GM12878 (cell line): ENCODE measurements around the gene REM1. TPM values are rescaled to one million over a fixed set of nuclear protein-coding genes. Genes with fewer than 3 reads are reported as not detected.

ENCODE experiments used
- ATAC-seq: fragments of 200-7000 bp; cut with Tn5 transposase; 3 replicates; pipeline ENCODE4 v1.9.1; 2020; ENCODE audit warnings: mild to moderate bottlenecking, moderate library complexity
- BruUV-seq: library from RNA; stranded (reverse); fragments of 400-500 nt; replicated peaks from 2 replicates; lab custom pipeline; 2021; lab: Mats Ljungman, UMichigan
- CTCF ChIA-PET: fragments of 300-600 bp; sonication (Branson Sonifier 250); formaldehyde crosslinking; extraction: SDS; loops from one replicate; lab custom pipeline; 2021; ENCODE audit warnings: inconsistent platforms; lab: Yijun Ruan, JAX
- POLR2A ChIA-PET: fragments of 350-600 bp; formaldehyde crosslinking; extraction: SDS; loops from one replicate; lab custom pipeline; 2021; ENCODE audit warnings: inconsistent platforms; lab: Charles Lee
- RAD21 ChIA-PET: fragments of 300-600 bp; sonication (Branson Sonifier 250); formaldehyde crosslinking; loops from one replicate; lab custom pipeline; 2023; ENCODE audit warnings: antibody characterized with exemption; ENCODE audit not compliant: unreplicated experiment; lab: Charles Lee
- SMC1A ChIA-PET: fragments of 300-600 bp; sonication (Branson Sonifier 250); formaldehyde crosslinking; loops from one replicate; lab custom pipeline; 2023; ENCODE audit not compliant: unreplicated experiment, uncharacterized antibody; lab: Charles Lee
- DNase-seq: peaks from one replicate; pipeline ENCODE4 v3.0.0-alpha.2; 2011; ENCODE audit warnings: low read depth, low spot score
- FAIRE-seq: peaks from 3 replicates; lab custom pipeline; 2011; peaks lifted over from hg19 to GRCh38; lab: Jason Lieb, UNC
- H2AFZ ChIP-seq: 2 replicates; pipeline ENCODE4 v1.6.0; 2011; ENCODE audit warnings: low read depth, low read length, control low read depth; ENCODE audit not compliant: control insufficient read depth
- H3K27ac ChIP-seq: 2 replicates; pipeline ENCODE4 v1.5.1; 2011; ENCODE audit warnings: control low read depth; ENCODE audit not compliant: control insufficient read depth, insufficient read depth
- H3K27me3 ChIP-seq, 2 experiments: replicated peaks in 1 of 2; 2 replicates each; pipeline versions ENCODE4 v1.6.0 to v1.6.1; 2011; ENCODE audit warnings: low read length in 1 of 2; ENCODE audit not compliant: control insufficient read depth in 2 of 2, insufficient read depth in 2 of 2
- H3K36me3 ChIP-seq, 2 experiments: 2 replicates each; pipeline ENCODE4 v1.5.1; 2011; ENCODE audit warnings: low read length in 1 of 2; ENCODE audit not compliant: control insufficient read depth in 2 of 2, insufficient read depth in 2 of 2
- H3K4me1 ChIP-seq: 2 replicates; pipeline ENCODE4 v1.6.1; 2011; ENCODE audit warnings: mild to moderate bottlenecking, low read length, moderate library complexity, mixed read lengths; ENCODE audit not compliant: control insufficient read depth, insufficient read depth
- H3K4me2 ChIP-seq: 2 replicates; pipeline ENCODE4 v1.6.0; 2011; ENCODE audit warnings: control low read depth; ENCODE audit not compliant: control insufficient read depth, insufficient read depth
- H3K4me3 ChIP-seq: fragments of 200-600 bp; sonication (generic); 2 replicates; pipeline ENCODE4 v1.5.1; 2016
- H3K79me2 ChIP-seq: 2 replicates; pipeline ENCODE4 v1.6.0; 2011; ENCODE audit warnings: low read length; ENCODE audit not compliant: control insufficient read depth, insufficient read depth
- H3K9ac ChIP-seq: 2 replicates; pipeline ENCODE4 v1.8.0; 2011; ENCODE audit warnings: low read length, control low read depth, mixed read lengths; ENCODE audit not compliant: control insufficient read depth, insufficient read depth
- H3K9me3 ChIP-seq: replicated peaks from 3 replicates; pipeline ENCODE4 v1.5.1; 2011; ENCODE audit warnings: mild to moderate bottlenecking, low read length; ENCODE audit not compliant: control insufficient read depth, insufficient read depth
- H4K20me1 ChIP-seq: 2 replicates; pipeline ENCODE4 v1.6.0; 2011; ENCODE audit not compliant: control insufficient read depth, insufficient read depth
- CTCF ChIP-seq, 3 experiments: IDR thresholded peaks in 2 of 3; conservative IDR thresholded peaks in 1 of 3; 2 replicates each; pipeline ENCODE4 v1.5.1; 2011; ENCODE audit warnings: low read depth in 3 of 3, low read length in 3 of 3, mild to moderate bottlenecking in 3 of 3, control low read depth in 2 of 3, moderate library complexity in 2 of 3, inconsistent platforms in 1 of 3, mixed read lengths in 1 of 3; ENCODE audit not compliant: control insufficient read depth in 2 of 3, insufficient read depth in 1 of 3; ENCODE audit errors: extremely low read depth in 1 of 3
- WGBS: methylation state at CpG from one replicate; pipeline ENCODE4 v1.1.6; 2016; ENCODE audit warnings: low lambda C conversion rate; ENCODE audit not compliant: insufficient replicate concordance, insufficient coverage; ENCODE audit errors: missing lambda C conversion rate; 5-methylcytosine and 5-hydroxymethylcytosine counted together
- in situ Hi-C: fragments of 300-500 bp; cut with MboI; formaldehyde crosslinking; loops from 9 replicates; pipeline ENCODE4 v1.14.3; 2018; ENCODE audit warnings: mixed read lengths
- intact Hi-C: fragments of 100-400 bp; cut with micrococcal nuclease; formaldehyde crosslinking; loops from one replicate; pipeline ENCODE4 v1.14.2; 2022; ENCODE audit not compliant: unreplicated experiment
- polyA plus RNA-seq, 11 experiments: library from polyadenylated mRNA; depleted of rRNA in 4 of 11; unstranded in 6 of 11; stranded (reverse) in 5 of 11; fragments of >200 nt; fragmentation: Nextera tagmentation in 4 of 11; fragmentation: Illumina TruSeq in 1 of 11; extraction: Ambion mirVana in 4 of 11; extraction: Trizol in 1 of 11; gene quantifications; 1 replicate in 1 of 11; 2 replicates in 10 of 11; pipeline versions ENCODE4 v1.2.1 to v1.2.3, GENCODE V29; 2011 to 2016; ENCODE audit warnings: inconsistent platforms in 2 of 11, missing spikeins in 2 of 11, low read depth in 1 of 11
- total RNA-seq, 4 experiments: library from RNA; depleted of rRNA in 3 of 4; stranded (reverse); fragments of >200 nt in 3 of 4; fragmentation: Illumina TruSeq in 1 of 4; extraction: Trizol in 1 of 4; gene quantifications; 2 replicates each; pipeline versions ENCODE4 v1.2.1 to v1.2.3, GENCODE V29; 2013 to 2021
- TF ChIP-seq, protein P1 (sequence below): IDR thresholded peaks from 2 replicates; pipeline ENCODE4 v1.6.1; 2011; ENCODE audit warnings: low read depth, low read length, improper control_type of control experiment, borderline replicate concordance

REM1 gene
- total and polyA plus RNA-seq, 10 of the 15 experiments (the other 5 are each of a cell fraction or from before 2014, with no cell fraction given) = not detected

DNA sequence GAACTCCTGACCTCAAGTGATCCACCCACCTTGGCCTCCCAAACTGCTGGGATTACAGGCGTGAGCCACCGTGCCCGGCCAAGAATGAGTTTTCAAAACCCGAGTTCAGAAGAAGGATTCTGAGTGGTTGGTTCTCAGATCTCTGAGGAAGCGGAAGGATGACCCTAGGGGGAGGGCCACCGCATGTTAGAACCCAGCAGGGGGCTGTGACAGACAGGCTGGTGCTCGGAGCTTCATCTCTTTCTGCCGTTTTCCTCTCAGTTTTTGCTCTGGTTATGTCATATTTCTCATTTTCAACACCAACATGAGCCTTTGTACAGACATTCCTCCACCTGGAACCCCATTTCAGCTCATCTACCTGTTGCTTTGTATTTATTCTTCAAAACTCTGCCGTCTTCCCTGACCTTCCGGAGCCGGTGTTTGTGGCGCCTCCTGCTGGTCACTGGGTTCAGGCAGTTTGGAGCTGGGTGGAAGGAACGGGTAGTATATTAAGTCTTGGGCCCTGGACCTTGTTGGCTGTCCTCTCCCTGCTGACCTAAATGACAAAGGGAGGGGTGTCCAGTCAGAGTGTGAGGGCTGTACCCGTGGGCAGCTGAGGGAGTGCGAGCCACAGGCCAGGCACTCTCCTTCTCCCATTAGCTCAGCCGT is 35.0 kb upstream of the REM1 start, which contains the start of gene DEFB123:
Gene DEFB123 (plus strand): TSS at position 621 of the 648 bp plus-strand sequence. CDS start 67 bp downstream, outside the sequence.
- Histone ChIP-seq H3K27ac (no peak within 1 kb of the TSS), H3K4me2 (no peak within 1 kb of the TSS), H3K36me3 (no peaks in the 10 kb centered on the region), H3K9ac (no peak within 1 kb of the TSS), H2AFZ (no peak within 1 kb of the TSS), H3K9me3 (no peaks in the 10 kb centered on the region), H4K20me1 (no peaks in the 10 kb centered on the region), H3K79me2 (no peaks in the 10 kb centered on the region), H3K4me3 (no peak within 1 kb of the TSS), H3K27me3 (no peaks in the 10 kb centered on the region; a peak in 1 of 4 replicates), H3K4me1 (no peaks in the 10 kb centered on the region)
- FAIRE-seq = no peak
- ChIA-PET CTCF (interaction anchor here (0.6 to 1.4 kb wide), 7 partner anchors 9 to 80 kb away, joined by 3 to 6 read pairs (median 3); no protein-coding TSS in a partner anchor), SMC1A (no interaction called here), POLR2A (no interaction called here), RAD21 (no interaction called here)
- intact Hi-C loops = no loop called here
- no peak for ATAC-seq
- TF ChIP-seq, protein P1, sequence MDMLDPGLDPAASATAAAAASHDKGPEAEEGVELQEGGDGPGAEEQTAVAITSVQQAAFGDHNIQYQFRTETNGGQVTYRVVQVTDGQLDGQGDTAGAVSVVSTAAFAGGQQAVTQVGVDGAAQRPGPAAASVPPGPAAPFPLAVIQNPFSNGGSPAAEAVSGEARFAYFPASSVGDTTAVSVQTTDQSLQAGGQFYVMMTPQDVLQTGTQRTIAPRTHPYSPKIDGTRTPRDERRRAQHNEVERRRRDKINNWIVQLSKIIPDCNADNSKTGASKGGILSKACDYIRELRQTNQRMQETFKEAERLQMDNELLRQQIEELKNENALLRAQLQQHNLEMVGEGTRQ = no peak
- TF ChIP-seq CTCF (IDR thresholded peaks at IDR 0.05 in 2 of 3, conservative IDR thresholded peaks at IDR 0.05 in 1 of 3; ENCODE audit: control insufficient read depth in 2 of 3, extremely low read depth in 1 of 3, insufficient read depth in 1 of 3, low read depth in 3 of 3, low read length in 3 of 3) = peak in 2 of 3 experiments; percentile 35 to 41; a peak in 3 of 6 replicates
- WGBS = 55% methylated on average over 16 of the region's 16 CpGs
- no peak for DNase-seq
- no TSS peak for BruUV-seq
- in situ Hi-C loops = no loop called here
